Measurements from ENCODE around the gene CPHXL2.

- TF ChIP-seq CTCF (IDR thresholded peaks at IDR 0.05): no peak
- TF ChIP-seq POLR2A (IDR thresholded peaks at IDR 0.05): no peak
Measured at GRCh38 chr16:75630052-75630451, 46.8 kb downstream of the CPHXL2 start.
